Activated naive CD8-positive, alpha-beta T cell (primary cell): ENCODE data around the gene TAC1.
"Not testable (repeated sequence)": the region's sequence is repeated elsewhere in the genome, so short reads cannot be mapped to it uniquely, and the experiment has no call there.

Experiments used
- H3K27ac Mint-ChIP-seq: one replicate; pipeline ENCODE4 v1.8.0; 2021; ENCODE audit warnings: mixed read lengths
- H3K27me3 Mint-ChIP-seq: one replicate; pipeline ENCODE4 v1.8.0; 2021; ENCODE audit warnings: mixed read lengths
- H3K36me3 Mint-ChIP-seq: one replicate; pipeline ENCODE4 v1.8.0; 2021; ENCODE audit warnings: mixed read lengths
- H3K4me1 Mint-ChIP-seq: one replicate; pipeline ENCODE4 v1.8.0; 2021; ENCODE audit warnings: low read depth, mixed read lengths
- H3K4me3 Mint-ChIP-seq: one replicate; pipeline ENCODE4 v1.8.0; 2021; ENCODE audit warnings: mild to moderate bottlenecking, mixed read lengths
- H3K9me3 Mint-ChIP-seq: one replicate; pipeline ENCODE4 v1.8.0; 2021; ENCODE audit warnings: low read depth, mixed read lengths

Gene TAC1

DNA sequence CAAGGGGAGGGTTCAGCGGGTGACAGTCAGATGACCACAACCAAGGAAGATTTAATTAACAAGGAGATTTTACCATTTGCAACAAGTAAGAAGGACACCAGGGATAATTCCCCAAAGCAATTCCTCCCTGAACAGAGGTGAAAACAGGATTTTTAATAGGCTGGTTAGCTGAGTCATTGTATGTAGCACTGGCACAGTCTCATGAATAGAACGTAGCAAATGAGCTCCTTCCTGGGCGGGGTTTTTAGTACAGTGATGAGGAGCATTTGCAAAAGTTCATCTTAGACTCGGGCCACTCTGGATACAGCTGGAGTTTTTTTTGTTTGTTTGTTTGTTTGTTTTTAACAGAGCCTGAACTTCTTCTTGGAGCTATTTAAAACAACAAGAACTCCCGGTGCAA is 39.0 kb downstream of the TAC1 start:
- no peak overlapping the region for H3K4me3 Mint-ChIP-seq
- H3K9me3 Mint-ChIP-seq: no peaks in the 10 kb centered on the region
- no peak overlapping the region for H3K27ac Mint-ChIP-seq
- no peaks in the 10 kb centered on the region for H3K36me3 Mint-ChIP-seq
- no peaks in the 10 kb centered on the region for H3K4me1 Mint-ChIP-seq
- peaks cover 2% of the 10 kb centered on the region for H3K27me3 Mint-ChIP-seq

- no peaks in the 10 kb centered on the region for H3K4me1 Mint-ChIP-seq
- H3K27ac Mint-ChIP-seq: no peak overlapping the region
- no peaks in the 10 kb centered on the region for H3K36me3 Mint-ChIP-seq
- no peaks in the 10 kb centered on the region for H3K9me3 Mint-ChIP-seq
- H3K4me3 Mint-ChIP-seq: no peak overlapping the region
- peaks cover 2% of the 10 kb centered on the region for H3K27me3 Mint-ChIP-seq
Measured at GRCh38 chr7:97771576-97771975, 39.7 kb downstream of the TAC1 start.

GRCh38 chr7:97772045-97772901 is 40.4 kb downstream of the TAC1 start:
- Mint-ChIP-seq H3K9me3 (no peaks in the 10 kb centered on the region), H3K27me3 (peaks cover 2% of the 10 kb centered on the region), H3K4me1 (no peaks in the 10 kb centered on the region), H3K27ac (no peak overlapping the region), H3K36me3 (no peaks in the 10 kb centered on the region), H3K4me3 (no peak overlapping the region)

DNA sequence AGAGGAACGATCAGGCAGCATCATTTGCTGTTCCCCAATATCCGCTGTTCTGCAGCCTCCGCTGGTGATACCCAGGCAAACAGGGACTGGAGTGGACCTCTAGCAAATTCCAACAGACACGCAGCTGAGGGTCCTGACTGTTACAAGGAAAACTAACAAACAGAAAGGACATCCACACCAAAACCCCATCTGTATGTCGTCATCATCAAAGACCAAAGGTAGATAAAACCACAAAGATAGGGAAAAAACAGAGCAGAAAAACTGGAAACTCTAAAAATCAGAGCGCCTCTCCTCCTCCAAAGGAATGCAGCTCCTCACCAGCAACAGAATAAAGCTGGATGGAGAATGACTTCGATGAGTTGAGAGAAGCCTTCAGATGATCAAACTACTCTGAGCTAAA is 54.5 kb downstream of the TAC1 start:
- not testable (repeated sequence) for H3K4me1 Mint-ChIP-seq, H3K36me3 Mint-ChIP-seq, H3K4me3 Mint-ChIP-seq, H3K27ac Mint-ChIP-seq, H3K27me3 Mint-ChIP-seq, H3K9me3 Mint-ChIP-seq
